K562 (cell line): ENCODE measurements around the gene PRDM1. TPM values are rescaled to one million over a fixed set of nuclear protein-coding genes. Genes with fewer than 3 reads are reported as not detected.

Source experiments
- ATAC-seq: fragments of 200-7000 bp; cut with Tn5 transposase; 3 replicates; pipeline ENCODE4 v1.9.1; 2020; ENCODE audit warnings: moderate library complexity
- BruUV-seq: library from RNA; stranded (reverse); fragments of 400-500 nt; replicated peaks from 2 replicates; lab custom pipeline; 2021; lab: Mats Ljungman, UMichigan
- CTCF ChIA-PET: fragments of 300-600 bp; formaldehyde crosslinking; extraction: SDS; loops from one replicate; lab custom pipeline; 2021; ENCODE audit warnings: low intra/inter-chr PET ratio; lab: Yijun Ruan, JAX
- POLR2A ChIA-PET: fragments of 300-600, 350-650 bp; sonication (Branson Sonifier 250); formaldehyde crosslinking; extraction: SDS; loops from one replicate; lab custom pipeline; 2021; ENCODE audit warnings: antibody characterized with exemption, inconsistent platforms; lab: Yijun Ruan, JAX
- DNase-seq, 4 experiments: peaks; one replicate each; pipeline versions ENCODE4 v3.0.0 to v3.0.0-alpha.2; 2011 to 2018; ENCODE audit warnings: low spot score in 3 of 4, mixed read lengths in 3 of 4; ENCODE audit errors: extremely low read depth in 1 of 4
- FAIRE-seq: peaks from 2 replicates; lab custom pipeline; 2011; peaks lifted over from hg19 to GRCh38; lab: Jason Lieb, UNC
- H2AFZ ChIP-seq: 2 replicates; pipeline ENCODE4 v1.6.0; 2011; ENCODE audit warnings: low read depth, low read length, control low read depth, inconsistent platforms
- H3K27ac ChIP-seq: fragments of 200-600 bp; 3 replicates; pipeline ENCODE4 v1.8.0; 2011; ENCODE audit warnings: low read depth, mild to moderate bottlenecking, control low read depth, inconsistent platforms, low read length, moderate library complexity, mixed read lengths; ENCODE audit errors: extremely low read depth
- H3K27me3 ChIP-seq, 2 experiments: fragments of 300-600 bp in 1 of 2; 2 replicates in 1 of 2; 3 replicates in 1 of 2; pipeline versions ENCODE4 v1.6.0 to v1.8.0; 2011; ENCODE audit warnings: inconsistent platforms in 2 of 2, low read length in 2 of 2, mild to moderate bottlenecking in 1 of 2, mixed read lengths in 1 of 2, moderate library complexity in 1 of 2; ENCODE audit not compliant: control insufficient read depth in 2 of 2, insufficient read depth in 2 of 2
- H3K36me3 ChIP-seq: fragments of 300-600 bp; 3 replicates; pipeline ENCODE4 v1.8.0; 2011; ENCODE audit warnings: mild to moderate bottlenecking, low read length, inconsistent platforms; ENCODE audit not compliant: control insufficient read depth, insufficient read depth
- H3K4me1 ChIP-seq, 2 experiments: fragments of 200-600 bp in 1 of 2; replicated peaks in 1 of 2; 2 replicates in 1 of 2; 3 replicates in 1 of 2; pipeline versions ENCODE4 v1.5.1 to v1.8.0; 2011; ENCODE audit warnings: inconsistent platforms in 2 of 2, low read length in 2 of 2, mild to moderate bottlenecking in 1 of 2, mixed read lengths in 1 of 2, moderate library complexity in 1 of 2; ENCODE audit not compliant: control insufficient read depth in 2 of 2, insufficient read depth in 2 of 2
- H3K4me2 ChIP-seq: 2 replicates; pipeline ENCODE4 v1.6.1; 2011; ENCODE audit warnings: low read length, control low read depth, inconsistent platforms, mixed read lengths; ENCODE audit not compliant: insufficient read depth
- H3K4me3 ChIP-seq: fragments of 200-600 bp; sonication (generic), shearing (Covaris generic); 2 replicates; pipeline ENCODE4 v1.5.1; 2016; ENCODE audit warnings: control low read depth, inconsistent platforms
- H3K79me2 ChIP-seq: fragments of 200-600 bp; 3 replicates; pipeline ENCODE4 v1.8.0; 2011; ENCODE audit warnings: low read length, inconsistent platforms; ENCODE audit not compliant: control insufficient read depth, insufficient read depth
- H3K9ac ChIP-seq, 2 experiments: 2 replicates each; pipeline versions ENCODE4 v1.6.0 to v1.6.1; 2011; ENCODE audit warnings: low read depth in 2 of 2, low read length in 2 of 2, control low read depth in 1 of 2, inconsistent platforms in 1 of 2, mild to moderate bottlenecking in 1 of 2, mixed read lengths in 1 of 2; ENCODE audit not compliant: insufficient read depth in 1 of 2
- H3K9me1 ChIP-seq: one replicate; pipeline ENCODE4 v1.6.0; 2011; ENCODE audit warnings: inconsistent platforms, mild to moderate bottlenecking, low read length, moderate library complexity; ENCODE audit not compliant: control insufficient read depth, insufficient read depth
- H3K9me3 ChIP-seq: replicated peaks from 2 replicates; pipeline ENCODE4 v1.5.1; 2011; ENCODE audit warnings: low read depth, low read length, inconsistent platforms; ENCODE audit not compliant: control insufficient read depth, insufficient read depth
- H4K20me1 ChIP-seq: replicated peaks from 2 replicates; pipeline ENCODE4 v1.6.1; 2011; ENCODE audit warnings: low read length, inconsistent platforms, mixed read lengths; ENCODE audit not compliant: control insufficient read depth, insufficient read depth
- CEBPB ChIP-seq: fragments of 450-650 bp; IDR thresholded peaks from 2 replicates; pipeline ENCODE4 v1.6.1; 2016; ENCODE audit warnings: missing genetic modification characterization, missing compliant biosample characterization
- CREBBP ChIP-seq: IDR thresholded peaks from one replicate; pipeline ENCODE4 v1.6.1; 2012; ENCODE audit warnings: low read depth, mild to moderate bottlenecking, control low read depth, inconsistent platforms, low read length
- ELF4 ChIP-seq: fragments of 450-650 bp; formaldehyde crosslinking; IDR thresholded peaks from 2 replicates; pipeline ENCODE4 v1.4.0; 2022; ENCODE audit warnings: missing genetic modification characterization
- HDAC6 ChIP-seq: IDR thresholded peaks from 2 replicates; pipeline ENCODE4 v1.6.1; 2012; ENCODE audit warnings: low read depth, mild to moderate bottlenecking, control low read depth, inconsistent platforms, low read length, moderate library complexity
- LCOR ChIP-seq: sonication (generic); formaldehyde crosslinking; IDR thresholded peaks from 2 replicates; pipeline ENCODE4 v1.8.0; 2022; ENCODE audit warnings: mild to moderate bottlenecking, missing genetic modification reagents
- MEF2A ChIP-seq: IDR thresholded peaks from 2 replicates; pipeline ENCODE4 v1.6.1; 2011; ENCODE audit warnings: low read depth, mild to moderate bottlenecking, low read length, moderate library complexity; ENCODE audit not compliant: control insufficient read depth
- POLR2AphosphoS2 ChIP-seq: IDR thresholded peaks from 2 replicates; pipeline ENCODE4 v1.6.1; 2012; ENCODE audit warnings: low read length, improper control_type of control experiment
- PRMT5 ChIP-seq: sonication (generic); formaldehyde crosslinking; IDR thresholded peaks from 2 replicates; pipeline ENCODE4 v1.5.0; 2020; ENCODE audit warnings: missing genetic modification reagents
- TEAD2 ChIP-seq: fragments of 450-650 bp; IDR thresholded peaks from 2 replicates; pipeline ENCODE4 v1.6.1; 2016; ENCODE audit warnings: missing genetic modification characterization, control low read depth, missing compliant biosample characterization
- ZBED1 ChIP-seq: IDR thresholded peaks from 2 replicates; pipeline ENCODE4 v1.6.1; 2014
- ZKSCAN3 ChIP-seq: fragments of 250-450 bp; sonication (Bioruptor Pico); IDR thresholded peaks from 2 replicates; pipeline ENCODE4 v1.4.0; 2020
- ZNF431 ChIP-seq: sonication (generic); formaldehyde crosslinking; IDR thresholded peaks from 2 replicates; pipeline ENCODE4 v1.8.0; 2022; ENCODE audit warnings: mild to moderate bottlenecking, missing genetic modification reagents
- WGBS: fragments of 100-300 bp; shearing (Covaris generic); methylation state at CpG from one replicate; pipeline ENCODE4 v1.1.6; 2016; ENCODE audit warnings: low coverage, mixed read lengths; ENCODE audit not compliant: insufficient coverage; ENCODE audit errors: missing lambda C conversion rate; 5-methylcytosine and 5-hydroxymethylcytosine counted together
- in situ Hi-C: fragments of 300-500 bp; cut with MboI; formaldehyde crosslinking; loops from 4 replicates; pipeline ENCODE4 v1.15.0; 2018; ENCODE audit warnings: inconsistent platforms, mixed read lengths
- intact Hi-C: fragments of 100-400 bp; cut with micrococcal nuclease; formaldehyde crosslinking; loops from 2 replicates; pipeline ENCODE4 v1.14.2; 2022
- polyA plus RNA-seq, 8 experiments: library from polyadenylated mRNA; depleted of rRNA in 4 of 8; stranded (reverse) in 5 of 8; unstranded in 3 of 8; fragments of >200 nt; fragmentation: Nextera tagmentation in 2 of 8; fragmentation: Illumina TruSeq in 1 of 8; extraction: Ambion mirVana in 2 of 8; extraction: Trizol in 1 of 8; gene quantifications; 2 replicates each; pipeline versions ENCODE4 v1.2.1 to v1.2.3, GENCODE V29; 2011 to 2014; ENCODE audit warnings: inconsistent platforms in 1 of 8, missing spikeins in 1 of 8
- total RNA-seq, 7 experiments: library from RNA; depleted of rRNA in 6 of 7; stranded (reverse); fragments of >200 nt in 6 of 7; fragmentation: Illumina TruSeq in 2 of 7; extraction: Trizol in 2 of 7; gene quantifications; 2 replicates each; pipeline versions ENCODE4 v1.2.1 to v1.2.3, GENCODE V29; 2011 to 2021; ENCODE audit warnings: low replicate concordance in 1 of 7
- TF ChIP-seq, protein P1 (sequence below), 3 experiments: IDR thresholded peaks in 2 of 3; conservative IDR thresholded peaks in 1 of 3; 2 replicates each; pipeline ENCODE4 v1.5.1; 2011 to 2012; ENCODE audit warnings: low read length in 3 of 3, mild to moderate bottlenecking in 3 of 3, control low read depth in 2 of 3, improper control_type of control experiment in 1 of 3, inconsistent platforms in 1 of 3, low read depth in 1 of 3, mixed read lengths in 1 of 3, moderate library complexity in 1 of 3; ENCODE audit not compliant: insufficient read depth in 2 of 3
- TF ChIP-seq, protein P2 (sequence below): sonication (generic); formaldehyde crosslinking; IDR thresholded peaks from 2 replicates; pipeline ENCODE4 v1.8.0; 2022; ENCODE audit warnings: mild to moderate bottlenecking, low read depth, missing genetic modification reagents
- TF ChIP-seq, protein P3 (sequence below): fragments of 250-450 bp; sonication (Bioruptor Pico); IDR thresholded peaks from 2 replicates; pipeline ENCODE4 v1.8.0; 2022; ENCODE audit warnings: moderate library complexity, mild to moderate bottlenecking, inconsistent platforms
- TF ChIP-seq, protein P4 (sequence below): fragments of 250-450 bp; sonication (Bioruptor Pico); IDR thresholded peaks from 2 replicates; pipeline ENCODE4 v1.4.0; 2020; ENCODE audit warnings: mild to moderate bottlenecking, moderate library complexity

PRDM1 gene
- total and polyA plus RNA-seq, 9 of the 15 experiments (the other 6 are each of a cell fraction or from before 2014, with no cell fraction given), result 0.09 to 0.89 (median 0.27) TPM

GRCh38 chr6:106134906-106135634, 48.9 kb downstream of the PRDM1 start:
- POLR2A ChIA-PET, result interaction anchor here (0.9 to 1.9 kb wide), 3 partner anchors 9 to 46 kb away, joined by 3 to 8 read pairs (median 3); no protein-coding TSS in a partner anchor
- no peak for TF ChIP-seq POLR2AphosphoS2
- TF ChIP-seq ZNF431 (CRISPR knock-in tag), result no peak
- TF ChIP-seq MEF2A, result no peak
- TF ChIP-seq, protein P1, sequence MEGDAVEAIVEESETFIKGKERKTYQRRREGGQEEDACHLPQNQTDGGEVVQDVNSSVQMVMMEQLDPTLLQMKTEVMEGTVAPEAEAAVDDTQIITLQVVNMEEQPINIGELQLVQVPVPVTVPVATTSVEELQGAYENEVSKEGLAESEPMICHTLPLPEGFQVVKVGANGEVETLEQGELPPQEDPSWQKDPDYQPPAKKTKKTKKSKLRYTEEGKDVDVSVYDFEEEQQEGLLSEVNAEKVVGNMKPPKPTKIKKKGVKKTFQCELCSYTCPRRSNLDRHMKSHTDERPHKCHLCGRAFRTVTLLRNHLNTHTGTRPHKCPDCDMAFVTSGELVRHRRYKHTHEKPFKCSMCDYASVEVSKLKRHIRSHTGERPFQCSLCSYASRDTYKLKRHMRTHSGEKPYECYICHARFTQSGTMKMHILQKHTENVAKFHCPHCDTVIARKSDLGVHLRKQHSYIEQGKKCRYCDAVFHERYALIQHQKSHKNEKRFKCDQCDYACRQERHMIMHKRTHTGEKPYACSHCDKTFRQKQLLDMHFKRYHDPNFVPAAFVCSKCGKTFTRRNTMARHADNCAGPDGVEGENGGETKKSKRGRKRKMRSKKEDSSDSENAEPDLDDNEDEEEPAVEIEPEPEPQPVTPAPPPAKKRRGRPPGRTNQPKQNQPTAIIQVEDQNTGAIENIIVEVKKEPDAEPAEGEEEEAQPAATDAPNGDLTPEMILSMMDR (IDR thresholded peaks at IDR 0.05 in 2 of 3, conservative IDR thresholded peaks at IDR 0.05 in 1 of 3; ENCODE audit: insufficient read depth in 2 of 3, low read depth in 1 of 3, low read length in 3 of 3), result no peak
- TF ChIP-seq, protein P2, sequence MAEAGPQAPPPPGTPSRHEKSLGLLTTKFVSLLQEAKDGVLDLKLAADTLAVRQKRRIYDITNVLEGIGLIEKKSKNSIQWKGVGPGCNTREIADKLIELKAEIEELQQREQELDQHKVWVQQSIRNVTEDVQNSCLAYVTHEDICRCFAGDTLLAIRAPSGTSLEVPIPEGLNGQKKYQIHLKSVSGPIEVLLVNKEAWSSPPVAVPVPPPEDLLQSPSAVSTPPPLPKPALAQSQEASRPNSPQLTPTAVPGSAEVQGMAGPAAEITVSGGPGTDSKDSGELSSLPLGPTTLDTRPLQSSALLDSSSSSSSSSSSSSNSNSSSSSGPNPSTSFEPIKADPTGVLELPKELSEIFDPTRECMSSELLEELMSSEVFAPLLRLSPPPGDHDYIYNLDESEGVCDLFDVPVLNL, result no peak
- TF ChIP-seq CREBBP, result no peak
- TF ChIP-seq, protein P3, sequence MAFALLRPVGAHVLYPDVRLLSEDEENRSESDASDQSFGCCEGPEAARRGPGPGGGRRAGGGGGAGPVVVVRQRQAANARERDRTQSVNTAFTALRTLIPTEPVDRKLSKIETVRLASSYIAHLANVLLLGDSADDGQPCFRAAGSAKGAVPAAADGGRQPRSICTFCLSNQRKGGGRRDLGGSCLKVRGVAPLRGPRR (CRISPR knock-in tag), result no peak
- TF ChIP-seq LCOR (CRISPR knock-in tag), result no peak
- TF ChIP-seq PRMT5 (CRISPR knock-in tag), result no peak
- no peak for TF ChIP-seq ELF4
- no peak for TF ChIP-seq ZBED1
- TF ChIP-seq ZKSCAN3, result no peak
- TF ChIP-seq, protein P4, sequence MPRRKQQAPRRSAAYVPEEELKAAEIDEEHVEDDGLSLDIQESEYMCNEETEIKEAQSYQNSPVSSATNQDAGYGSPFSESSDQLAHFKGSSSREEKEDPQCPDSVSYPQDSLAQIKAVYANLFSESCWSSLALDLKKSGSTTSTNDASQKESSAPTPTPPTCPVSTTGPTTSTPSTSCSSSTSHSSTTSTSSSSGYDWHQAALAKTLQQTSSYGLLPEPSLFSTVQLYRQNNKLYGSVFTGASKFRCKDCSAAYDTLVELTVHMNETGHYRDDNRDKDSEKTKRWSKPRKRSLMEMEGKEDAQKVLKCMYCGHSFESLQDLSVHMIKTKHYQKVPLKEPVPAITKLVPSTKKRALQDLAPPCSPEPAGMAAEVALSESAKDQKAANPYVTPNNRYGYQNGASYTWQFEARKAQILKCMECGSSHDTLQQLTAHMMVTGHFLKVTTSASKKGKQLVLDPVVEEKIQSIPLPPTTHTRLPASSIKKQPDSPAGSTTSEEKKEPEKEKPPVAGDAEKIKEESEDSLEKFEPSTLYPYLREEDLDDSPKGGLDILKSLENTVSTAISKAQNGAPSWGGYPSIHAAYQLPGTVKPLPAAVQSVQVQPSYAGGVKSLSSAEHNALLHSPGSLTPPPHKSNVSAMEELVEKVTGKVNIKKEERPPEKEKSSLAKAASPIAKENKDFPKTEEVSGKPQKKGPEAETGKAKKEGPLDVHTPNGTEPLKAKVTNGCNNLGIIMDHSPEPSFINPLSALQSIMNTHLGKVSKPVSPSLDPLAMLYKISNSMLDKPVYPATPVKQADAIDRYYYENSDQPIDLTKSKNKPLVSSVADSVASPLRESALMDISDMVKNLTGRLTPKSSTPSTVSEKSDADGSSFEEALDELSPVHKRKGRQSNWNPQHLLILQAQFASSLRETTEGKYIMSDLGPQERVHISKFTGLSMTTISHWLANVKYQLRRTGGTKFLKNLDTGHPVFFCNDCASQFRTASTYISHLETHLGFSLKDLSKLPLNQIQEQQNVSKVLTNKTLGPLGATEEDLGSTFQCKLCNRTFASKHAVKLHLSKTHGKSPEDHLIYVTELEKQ (CRISPR knock-in tag), result no peak
- TF ChIP-seq TEAD2 (tag), result no peak
- TF ChIP-seq HDAC6, result no peak
- TF ChIP-seq CEBPB (tag), result no peak

More at GRCh38 chr6:106134906-106135634, 48.9 kb downstream of the PRDM1 start:
- no peaks in the 10 kb centered on the region for H3K9me1 ChIP-seq
- 10% methylated on average over 18 of the region's 18 CpGs for WGBS
- H3K4me2 ChIP-seq, result peak overlapping the region; percentile 32
- H3K27me3 ChIP-seq, result no peaks in the 10 kb centered on the region
- peak overlapping the region; percentile 24 to 56; a peak in 2 of 4 replicates for H3K9ac ChIP-seq
- peaks cover 13 to 20% of the 10 kb centered on the region in 2 experiments for H3K4me1 ChIP-seq
- peak overlapping the region; percentile 89 for H2AFZ ChIP-seq
- BruUV-seq, result no TSS peak
- no peaks in the 10 kb centered on the region for H3K9me3 ChIP-seq
- no peaks in the 10 kb centered on the region for H4K20me1 ChIP-seq
- H3K27ac ChIP-seq, result peak overlapping the region; percentile 67; the same call in 2 of the 3 replicates
- ATAC-seq (peak; percentile 91), DNase-seq (peak; percentile 56 to 85 (median 68)), FAIRE-seq (peak; percentile 94)
- no peaks in the 10 kb centered on the region for H3K36me3 ChIP-seq
- intact Hi-C loops, result no loop called here
- H3K4me3 ChIP-seq, result no peak overlapping the region
- H3K79me2 ChIP-seq, result no peaks in the 10 kb centered on the region
- CTCF ChIA-PET, result no interaction called here
- in situ Hi-C loops, result no loop called here
